ENCODE measurements around the gene PHLDB2. TPM values are rescaled to one million over a fixed set of nuclear protein-coding genes. Genes with fewer than 3 reads are reported as not detected.

The PHLDB2 gene
- total RNA-seq, 1 donor from 2014 or later, result 170 TPM

DNA sequence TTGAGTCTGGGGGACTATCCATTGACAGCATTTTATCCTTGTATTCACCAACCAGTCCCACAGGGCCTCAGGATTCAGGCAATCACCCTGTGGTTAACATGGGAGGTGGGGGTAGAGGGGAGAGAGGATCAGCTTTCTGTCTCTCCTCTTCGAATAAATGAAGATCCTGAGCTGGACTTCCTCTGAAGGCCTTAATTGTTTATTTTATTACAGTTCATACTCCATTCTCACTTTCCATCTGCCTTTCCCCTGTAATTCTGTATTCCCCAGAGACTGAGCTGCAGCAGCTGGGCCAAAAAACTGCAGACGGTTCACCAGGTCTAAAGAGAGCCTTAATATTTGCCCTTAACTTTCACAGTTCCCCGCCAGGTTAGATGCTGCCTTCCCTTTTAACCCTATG, 151.6 kb downstream of the PHLDB2 start:
- H3K4me1 Mint-ChIP-seq (ENCODE audit: low read depth, unreplicated experiment), result peaks cover 18% of the 10 kb centered on the region
- H3K36me3 ChIP-seq (ENCODE audit: insufficient read depth, low read length), result peaks cover 12% of the 10 kb centered on the region
- no peaks in the 10 kb centered on the region for H3K27me3 ChIP-seq (ENCODE audit: insufficient read depth, low read length)
- H3K4me3 Mint-ChIP-seq (ENCODE audit: unreplicated experiment), result no peak overlapping the region
- H3K36me3 Mint-ChIP-seq (ENCODE audit: low read depth, unreplicated experiment), result no peaks in the 10 kb centered on the region
- H3K27ac Mint-ChIP-seq (ENCODE audit: unreplicated experiment), result no peak overlapping the region
- H3K27ac ChIP-seq (ENCODE audit: low read depth, low read length), result no peak overlapping the region
- H3K79me2 ChIP-seq (ENCODE audit: insufficient read depth, low read length), result no peaks in the 10 kb centered on the region
- no peaks in the 10 kb centered on the region for H3K9me3 ChIP-seq (ENCODE audit: insufficient read depth, low read depth, low read length)
- no peak overlapping the region for H3K4me3 ChIP-seq (ENCODE audit: insufficient read depth, low read depth, low read length)
- no peak overlapping the region for H3K4me2 ChIP-seq (ENCODE audit: low read length)
- H3K4me1 ChIP-seq (ENCODE audit: insufficient read depth, low read length), result peaks cover 3% of the 10 kb centered on the region
- TF ChIP-seq, protein P1, sequence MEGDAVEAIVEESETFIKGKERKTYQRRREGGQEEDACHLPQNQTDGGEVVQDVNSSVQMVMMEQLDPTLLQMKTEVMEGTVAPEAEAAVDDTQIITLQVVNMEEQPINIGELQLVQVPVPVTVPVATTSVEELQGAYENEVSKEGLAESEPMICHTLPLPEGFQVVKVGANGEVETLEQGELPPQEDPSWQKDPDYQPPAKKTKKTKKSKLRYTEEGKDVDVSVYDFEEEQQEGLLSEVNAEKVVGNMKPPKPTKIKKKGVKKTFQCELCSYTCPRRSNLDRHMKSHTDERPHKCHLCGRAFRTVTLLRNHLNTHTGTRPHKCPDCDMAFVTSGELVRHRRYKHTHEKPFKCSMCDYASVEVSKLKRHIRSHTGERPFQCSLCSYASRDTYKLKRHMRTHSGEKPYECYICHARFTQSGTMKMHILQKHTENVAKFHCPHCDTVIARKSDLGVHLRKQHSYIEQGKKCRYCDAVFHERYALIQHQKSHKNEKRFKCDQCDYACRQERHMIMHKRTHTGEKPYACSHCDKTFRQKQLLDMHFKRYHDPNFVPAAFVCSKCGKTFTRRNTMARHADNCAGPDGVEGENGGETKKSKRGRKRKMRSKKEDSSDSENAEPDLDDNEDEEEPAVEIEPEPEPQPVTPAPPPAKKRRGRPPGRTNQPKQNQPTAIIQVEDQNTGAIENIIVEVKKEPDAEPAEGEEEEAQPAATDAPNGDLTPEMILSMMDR (IDR thresholded peaks at IDR 0.05; ENCODE audit: insufficient read depth, low read depth, low read length), result no peak
- TF ChIP-seq EZH2 (IDR thresholded peaks at IDR 0.05; ENCODE audit: insufficient read depth, low read length), result no peak
- no peaks in the 10 kb centered on the region for H4K20me1 ChIP-seq (ENCODE audit: insufficient read depth, low read length)
- no peak overlapping the region for H3K9ac ChIP-seq (ENCODE audit: low read length)
- DNase-seq (ENCODE audit: low read depth) (no peak), FAIRE-seq (no peak)
- no peaks in the 10 kb centered on the region for H3K27me3 Mint-ChIP-seq (ENCODE audit: low read depth, unreplicated experiment)
- peaks cover 1% of the 10 kb centered on the region for H3K9me3 Mint-ChIP-seq (ENCODE audit: unreplicated experiment)
- H2AFZ ChIP-seq (ENCODE audit: low read depth, low read length), result no peak overlapping the region

DNA sequence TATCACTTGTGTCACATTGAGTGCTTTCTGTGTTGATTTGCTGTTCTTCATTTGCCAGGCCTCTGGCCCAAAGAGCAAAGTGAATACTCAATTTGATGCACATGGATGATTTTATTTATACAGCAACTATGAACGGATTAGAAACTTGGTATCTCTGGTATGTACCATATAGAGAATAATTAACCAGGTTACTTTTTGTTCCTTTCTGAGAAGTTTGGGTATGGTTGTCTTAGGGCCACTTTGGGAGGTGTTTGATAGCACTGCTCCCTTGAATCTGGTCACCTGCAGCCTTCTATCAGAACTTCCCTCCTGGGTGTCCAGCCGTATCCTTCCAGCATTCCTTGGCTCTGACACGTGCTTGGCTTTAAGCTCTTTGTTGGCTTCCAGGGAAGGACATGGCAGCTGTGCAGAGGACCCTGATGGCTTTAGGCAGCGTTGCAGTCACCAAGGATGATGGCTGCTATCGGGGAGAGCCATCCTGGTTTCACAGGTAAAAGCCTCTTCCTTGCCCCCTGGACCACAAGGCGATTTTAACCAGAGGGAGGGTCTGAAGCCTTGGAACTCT, 152.4 kb downstream of the PHLDB2 start:
- Mint-ChIP-seq H3K4me3 (ENCODE audit: unreplicated experiment) (no peak overlapping the region), H3K27me3 (ENCODE audit: low read depth, unreplicated experiment) (no peaks in the 10 kb centered on the region), H3K36me3 (ENCODE audit: low read depth, unreplicated experiment) (no peaks in the 10 kb centered on the region), H3K9me3 (ENCODE audit: unreplicated experiment) (peaks cover 1% of the 10 kb centered on the region), H3K27ac (ENCODE audit: unreplicated experiment) (no peak overlapping the region), H3K4me1 (ENCODE audit: low read depth, unreplicated experiment) (peaks cover 18% of the 10 kb centered on the region)
- H3K4me2 ChIP-seq (ENCODE audit: low read length), result no peak overlapping the region
- H3K27ac ChIP-seq (ENCODE audit: low read depth, low read length), result no peak overlapping the region
- H3K9ac ChIP-seq (ENCODE audit: low read length), result no peak overlapping the region
- no peak for TF ChIP-seq EZH2 (IDR thresholded peaks at IDR 0.05; ENCODE audit: insufficient read depth, low read length)
- TF ChIP-seq, protein P1 (IDR thresholded peaks at IDR 0.05; ENCODE audit: insufficient read depth, low read depth, low read length), result no peak
- no peaks in the 10 kb centered on the region for H3K9me3 ChIP-seq (ENCODE audit: insufficient read depth, low read depth, low read length)
- no peaks in the 10 kb centered on the region for H3K27me3 ChIP-seq (ENCODE audit: insufficient read depth, low read length)
- no peak for DNase-seq (ENCODE audit: low read depth)
- H2AFZ ChIP-seq (ENCODE audit: low read depth, low read length), result no peak overlapping the region
- FAIRE-seq, result no peak
- H3K4me3 ChIP-seq (ENCODE audit: insufficient read depth, low read depth, low read length), result no peak overlapping the region
- no peaks in the 10 kb centered on the region for H3K79me2 ChIP-seq (ENCODE audit: insufficient read depth, low read length)
- no peaks in the 10 kb centered on the region for H4K20me1 ChIP-seq (ENCODE audit: insufficient read depth, low read length)
- H3K36me3 ChIP-seq (ENCODE audit: insufficient read depth, low read length), result peaks cover 12% of the 10 kb centered on the region
- H3K4me1 ChIP-seq (ENCODE audit: insufficient read depth, low read length), result peaks cover 3% of the 10 kb centered on the region

DNA sequence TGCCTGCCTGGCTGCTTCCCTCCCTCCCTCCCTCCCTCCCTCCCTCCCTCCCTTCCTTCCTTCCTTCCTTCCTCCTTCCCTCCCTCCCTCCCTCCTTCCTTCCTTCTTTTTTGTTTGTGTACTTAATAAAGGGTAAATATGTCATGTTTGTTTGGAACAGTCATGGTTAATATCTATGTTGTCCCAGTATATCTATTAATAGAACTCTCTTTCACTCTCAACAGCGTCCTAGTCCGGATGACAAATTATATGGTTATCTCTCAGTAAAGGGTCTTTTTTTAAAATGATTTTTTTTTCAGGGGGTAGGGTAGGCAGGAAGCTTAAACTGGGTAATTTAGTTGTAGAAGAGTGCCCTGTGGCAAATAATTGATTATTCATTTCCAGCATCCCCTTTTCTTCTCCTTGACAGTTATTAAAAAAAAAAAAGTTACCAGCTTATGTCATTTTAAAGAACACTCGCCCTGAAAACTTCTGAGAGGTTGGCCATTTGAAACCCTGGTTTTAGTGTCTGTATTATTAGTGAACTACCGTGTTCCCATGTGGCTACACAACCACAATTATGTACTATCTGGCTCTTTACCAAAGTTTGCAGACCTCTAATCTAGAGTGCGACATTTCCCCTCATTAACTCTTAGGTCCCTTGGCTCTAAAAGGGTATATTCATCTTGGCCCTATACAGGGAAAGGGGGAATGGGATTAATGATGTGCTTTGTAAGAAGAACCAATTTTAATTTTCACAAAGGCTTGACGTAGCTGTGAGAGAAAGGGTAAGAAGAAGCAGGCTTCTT, 153.3 kb downstream of the PHLDB2 start:
- Histone ChIP-seq H2AFZ (ENCODE audit: low read depth, low read length) (no peak overlapping the region), H3K79me2 (ENCODE audit: insufficient read depth, low read length) (no peaks in the 10 kb centered on the region), H3K9ac (ENCODE audit: low read length) (no peak overlapping the region), H3K4me2 (ENCODE audit: low read length) (no peak overlapping the region), H3K27me3 (ENCODE audit: insufficient read depth, low read length) (no peaks in the 10 kb centered on the region), H4K20me1 (ENCODE audit: insufficient read depth, low read length) (no peaks in the 10 kb centered on the region), H3K4me3 (ENCODE audit: insufficient read depth, low read depth, low read length) (no peak overlapping the region), H3K4me1 (ENCODE audit: insufficient read depth, low read length) (peaks cover 3% of the 10 kb centered on the region), H3K9me3 (ENCODE audit: insufficient read depth, low read depth, low read length) (no peaks in the 10 kb centered on the region), H3K36me3 (ENCODE audit: insufficient read depth, low read length) (peaks cover 12% of the 10 kb centered on the region), H3K27ac (ENCODE audit: low read depth, low read length) (no peak overlapping the region)
- FAIRE-seq, result no peak
- H3K9me3 Mint-ChIP-seq (ENCODE audit: unreplicated experiment), result peaks cover 1% of the 10 kb centered on the region
- no peaks in the 10 kb centered on the region for H3K27me3 Mint-ChIP-seq (ENCODE audit: low read depth, unreplicated experiment)
- DNase-seq (ENCODE audit: low read depth), result peak; percentile 20
- TF ChIP-seq EZH2 (IDR thresholded peaks at IDR 0.05; ENCODE audit: insufficient read depth, low read length), result no peak
- TF ChIP-seq, protein P1 (IDR thresholded peaks at IDR 0.05; ENCODE audit: insufficient read depth, low read depth, low read length), result no peak
- no peaks in the 10 kb centered on the region for H3K36me3 Mint-ChIP-seq (ENCODE audit: low read depth, unreplicated experiment)
- H3K4me1 Mint-ChIP-seq (ENCODE audit: low read depth, unreplicated experiment), result peaks cover 17% of the 10 kb centered on the region
- H3K27ac Mint-ChIP-seq (ENCODE audit: unreplicated experiment), result peak overlapping the region; percentile 30
- H3K4me3 Mint-ChIP-seq (ENCODE audit: unreplicated experiment), result no peak overlapping the region
